A673 (cell line): Measurements from ENCODE around the gene ZNF700. TPM values are rescaled to one million over a fixed set of nuclear protein-coding genes. Genes with fewer than 3 reads are reported as not detected.

Experiments
- BruUV-seq: library from RNA; stranded (reverse); fragments of 400-500 nt; replicated peaks from 2 replicates; lab custom pipeline; 2021; lab: Mats Ljungman, UMichigan
- CTCF ChIA-PET: fragments of 300-600 bp; sonication (Branson Sonifier 250); formaldehyde crosslinking; loops from one replicate; lab custom pipeline; 2022; ENCODE audit warnings: antibody characterized with exemption; lab: Charles Lee
- POLR2A ChIA-PET: fragments of 300-600 bp; sonication (Branson Sonifier 250); formaldehyde crosslinking; loops from one replicate; lab custom pipeline; 2022; ENCODE audit warnings: antibody characterized with exemption; ENCODE audit not compliant: low non-redundant PET; lab: Charles Lee
- DNase-seq: peaks from one replicate; pipeline ENCODE4 v3.0.0-alpha.2; 2015; ENCODE audit warnings: low spot score
- H3K27ac ChIP-seq: fragments of 200-600 bp; sonication (generic); 2 replicates; pipeline ENCODE4 v1.5.1; 2016; ENCODE audit warnings: mixed run types, low read depth, mild to moderate bottlenecking, mixed read lengths, antibody characterized with exemption, low read length; ENCODE audit not compliant: poor library complexity, severe bottlenecking
- H3K27me3 ChIP-seq: fragments of 200-600 bp; sonication (generic); replicated peaks from 2 replicates; pipeline ENCODE4 v1.6.1; 2017; ENCODE audit warnings: mixed run types, low read depth, mild to moderate bottlenecking, mixed read lengths, antibody characterized with exemption, low read length; ENCODE audit not compliant: insufficient read depth, poor library complexity
- H3K36me3 ChIP-seq: fragments of 200-600 bp; sonication (generic); 2 replicates; pipeline ENCODE4 v1.6.1; 2016; ENCODE audit warnings: mixed run types, mild to moderate bottlenecking, mixed read lengths, antibody characterized with exemption, low read length; ENCODE audit not compliant: insufficient read depth, poor library complexity, severe bottlenecking
- H3K4me1 ChIP-seq: fragments of 200-600 bp; sonication (generic); 2 replicates; pipeline ENCODE4 v1.6.1; 2017; ENCODE audit warnings: mixed run types, mild to moderate bottlenecking, mixed read lengths, antibody characterized with exemption, low read length; ENCODE audit not compliant: insufficient read depth, poor library complexity, severe bottlenecking
- H3K4me3 ChIP-seq: fragments of 200-600 bp; sonication (generic); 2 replicates; pipeline ENCODE4 v1.5.1; 2016; ENCODE audit warnings: low read depth, mixed run types, mild to moderate bottlenecking, mixed read lengths, low read length; ENCODE audit not compliant: poor library complexity, severe bottlenecking
- H3K9me3 ChIP-seq: fragments of 200-600 bp; sonication (generic); 2 replicates; pipeline ENCODE4 v1.6.1; 2016; ENCODE audit warnings: mixed run types, low read depth, mild to moderate bottlenecking, mixed read lengths, antibody characterized with exemption, low read length; ENCODE audit not compliant: poor library complexity, severe bottlenecking
- CTCF ChIP-seq: fragments of 300-800, 200-600 bp; sonication (generic); conservative IDR thresholded peaks from 2 replicates; pipeline ENCODE4 v1.5.1; 2017; ENCODE audit warnings: low read depth, mild to moderate bottlenecking, antibody characterized with exemption, low read length, moderate library complexity, mixed read lengths
- EZH2 ChIP-seq: fragments of 200-600 bp; sonication (generic); IDR thresholded peaks from 2 replicates; pipeline ENCODE4 v1.6.1; 2017; ENCODE audit warnings: borderline replicate concordance, low read depth, mild to moderate bottlenecking, mixed read lengths, antibody characterized with exemption, low read length; ENCODE audit not compliant: poor library complexity, severe bottlenecking
- intact Hi-C: fragments of 100-400 bp; cut with micrococcal nuclease; formaldehyde crosslinking; loops from one replicate; pipeline ENCODE4 v1.10.0; 2022; ENCODE audit not compliant: unreplicated experiment
- total RNA-seq: library from RNA; stranded (reverse); gene quantifications from 2 replicates; pipeline ENCODE4 v1.2.3, GENCODE V29; 2021

ZNF700 gene
- total RNA-seq, 1 experiment from 2014 or later = 11.0 TPM

- Histone ChIP-seq H3K27ac (no peak overlapping the region), H3K36me3 (no peaks in the 10 kb centered on the region), H3K4me1 (no peaks in the 10 kb centered on the region), H3K27me3 (no peaks in the 10 kb centered on the region), H3K4me3 (no peak overlapping the region), H3K9me3 (no peaks in the 10 kb centered on the region)
- TF ChIP-seq EZH2 (no peak), CTCF (no peak)
- POLR2A ChIA-PET = no interaction called here
- CTCF ChIA-PET = no interaction called here
- intact Hi-C loops = no loop called here
- BruUV-seq = no TSS peak
- DNase-seq = no peak
These were observed 45.3 kb downstream of the ZNF700 start for GRCh38 chr19:11970174-11970573.

- ChIA-PET CTCF (no interaction called here), POLR2A (no interaction called here)
- Histone ChIP-seq H3K27me3 (no peaks in the 10 kb centered on the region), H3K4me1 (no peaks in the 10 kb centered on the region), H3K36me3 (no peaks in the 10 kb centered on the region), H3K9me3 (no peaks in the 10 kb centered on the region), H3K4me3 (no peak overlapping the region), H3K27ac (no peak overlapping the region)
- TF ChIP-seq CTCF (no peak), EZH2 (no peak)
- intact Hi-C loops = no loop called here
- BruUV-seq = no TSS peak
- DNase-seq = no peak
These were observed 46.1 kb downstream of the ZNF700 start for GRCh38 chr19:11971041-11971440.

- CTCF ChIA-PET = no interaction called here
- DNase-seq = no peak
- TF ChIP-seq CTCF (no peak), EZH2 (no peak)
- POLR2A ChIA-PET = interaction anchor here (0.7 kb wide), 1 partner anchor 10 kb away, joined by 4 read pairs; no protein-coding TSS in a partner anchor
- Histone ChIP-seq H3K27me3 (no peaks in the 10 kb centered on the region), H3K9me3 (peaks cover 10% of the 10 kb centered on the region), H3K36me3 (no peaks in the 10 kb centered on the region), H3K4me1 (no peaks in the 10 kb centered on the region), H3K27ac (no peak overlapping the region), H3K4me3 (no peak overlapping the region)
- BruUV-seq = no TSS peak
- intact Hi-C loops = no loop called here
These were observed 48.3 kb downstream of the ZNF700 start for GRCh38 chr19:11973019-11973810.
